Endothelial cell of umbilical vein (primary cell): ENCODE data around the gene CCNY. TPM values are rescaled to one million over a fixed set of nuclear protein-coding genes. Genes with fewer than 3 reads are reported as not detected.

Experiments
- BruUV-seq: library from RNA; stranded (reverse); fragments of 400-500 nt; replicated peaks from 2 replicates; lab custom pipeline; 2021; lab: Mats Ljungman, UMichigan
- CTCF ChIA-PET: fragments of 300-600, 350-600 bp; sonication (Branson Sonifier 250); formaldehyde crosslinking; loops from one replicate; lab custom pipeline; 2021; ENCODE audit warnings: antibody characterized with exemption, inconsistent platforms; lab: Charles Lee
- POLR2A ChIA-PET: fragments of 300-600, 350-600 bp; sonication (Branson Sonifier 250); formaldehyde crosslinking; loops from one replicate; lab custom pipeline; 2021; ENCODE audit warnings: antibody characterized with exemption, inconsistent platforms; lab: Charles Lee
- DNase-seq: peaks from one replicate; pipeline ENCODE4 v3.0.0-alpha.2; 2011; ENCODE audit warnings: low read depth, low spot score
- FAIRE-seq: peaks from 2 replicates; lab custom pipeline; 2011; peaks lifted over from hg19 to GRCh38; lab: Jason Lieb, UNC
- H2AFZ ChIP-seq: 2 replicates; pipeline ENCODE4 v1.6.0; 2012; ENCODE audit warnings: low read depth, low read length, control low read depth, inconsistent platforms
- H3K27ac ChIP-seq: 2 replicates; pipeline ENCODE4 v1.5.1; 2011; ENCODE audit warnings: low read depth, mild to moderate bottlenecking, control low read depth, low read length, moderate library complexity; ENCODE audit not compliant: insufficient read depth
- H3K27me3 ChIP-seq, 2 experiments: 2 replicates each; pipeline versions ENCODE4 v1.6.0 to v1.6.1; 2011; ENCODE audit warnings: low read length in 2 of 2, mixed read lengths in 1 of 2; ENCODE audit not compliant: control insufficient read depth in 2 of 2, insufficient read depth in 2 of 2
- H3K36me3 ChIP-seq, 2 experiments: 2 replicates in 1 of 2; 3 replicates in 1 of 2; pipeline ENCODE4 v1.5.1; 2011; ENCODE audit warnings: low read length in 2 of 2, mild to moderate bottlenecking in 1 of 2, moderate library complexity in 1 of 2; ENCODE audit not compliant: control insufficient read depth in 2 of 2, insufficient read depth in 2 of 2; ENCODE audit errors: extremely low read depth in 1 of 2
- H3K4me1 ChIP-seq: 3 replicates; pipeline ENCODE4 v1.5.1; 2011; ENCODE audit warnings: mild to moderate bottlenecking, low read length; ENCODE audit not compliant: control insufficient read depth, insufficient read depth; ENCODE audit errors: extremely low read depth
- H3K4me2 ChIP-seq: 2 replicates; pipeline ENCODE4 v1.6.1; 2011; ENCODE audit warnings: low read length, control low read depth, mixed read lengths; ENCODE audit not compliant: insufficient read depth
- H3K4me3 ChIP-seq, 3 experiments: fragments of 200-600 bp in 1 of 3; sonication (generic), shearing (Covaris generic) in 1 of 3; replicated peaks in 1 of 3; 2 replicates each; pipeline ENCODE4 v1.5.1; 2011 to 2016; ENCODE audit warnings: control low read depth in 3 of 3, low read length in 3 of 3, mild to moderate bottlenecking in 2 of 3, inconsistent platforms in 1 of 3, low read depth in 1 of 3, moderate library complexity in 1 of 3; ENCODE audit not compliant: insufficient read depth in 1 of 3
- H3K79me2 ChIP-seq: 2 replicates; pipeline ENCODE4 v1.6.0; 2012; ENCODE audit warnings: low read length, inconsistent platforms; ENCODE audit not compliant: control insufficient read depth, insufficient read depth
- H3K9ac ChIP-seq: replicated peaks from 2 replicates; pipeline ENCODE3; 2011; ENCODE audit warnings: low read length, control low read depth; ENCODE audit not compliant: insufficient read depth; ENCODE audit errors: extremely low read depth
- H3K9me1 ChIP-seq: replicated peaks from 3 replicates; pipeline ENCODE4 v1.6.0; 2011; ENCODE audit warnings: mild to moderate bottlenecking, low read length; ENCODE audit not compliant: control insufficient read depth, insufficient read depth; ENCODE audit errors: extremely low read depth
- H3K9me3 ChIP-seq: replicated peaks from 2 replicates; pipeline ENCODE4 v1.5.1; 2012; ENCODE audit warnings: low read length, inconsistent platforms; ENCODE audit not compliant: control insufficient read depth, insufficient read depth
- H4K20me1 ChIP-seq: replicated peaks from 2 replicates; pipeline ENCODE3; 2011; ENCODE audit warnings: mild to moderate bottlenecking, low read length; ENCODE audit not compliant: control insufficient read depth, insufficient read depth; ENCODE audit errors: extremely low read depth
- CTCF ChIP-seq, 2 donors: IDR thresholded peaks; 1 replicate in 1 of 2; 2 replicates in 1 of 2; pipeline ENCODE4 v1.5.1; 2011; ENCODE audit warnings: low read length in 2 of 2, mild to moderate bottlenecking in 2 of 2, moderate library complexity in 2 of 2, control low read depth in 1 of 2, inconsistent platforms in 1 of 2, low read depth in 1 of 2; ENCODE audit not compliant: insufficient read depth in 1 of 2; ENCODE audit errors: extremely low read depth in 1 of 2
- JUN ChIP-seq: IDR thresholded peaks from 2 replicates; pipeline ENCODE4 v1.6.1; 2011; ENCODE audit warnings: borderline replicate concordance, low read depth; ENCODE audit not compliant: insufficient read length, insufficient read depth
- MYC ChIP-seq: IDR thresholded peaks from one replicate; pipeline ENCODE4 v1.6.1; 2011; ENCODE audit warnings: mild to moderate bottlenecking, low read depth, low read length
- POLR2AphosphoS5 ChIP-seq: IDR thresholded peaks from 2 replicates; pipeline ENCODE4 v1.6.1; 2012; ENCODE audit warnings: low read depth, mild to moderate bottlenecking, control low read depth, low read length, moderate library complexity; ENCODE audit not compliant: insufficient read depth
- dilution Hi-C: fragments of 300-500 bp; cut with MboI; formaldehyde crosslinking; loops from one replicate; pipeline ENCODE4 v1.15.0; 2019; ENCODE audit warnings: low sequenced_read_pairs; ENCODE audit not compliant: extremely low pct_ligation_motif_present
- intact Hi-C: fragments of 100-400 bp; cut with micrococcal nuclease; formaldehyde crosslinking; loops from one replicate; pipeline ENCODE4 v1.10.0; 2022
- polyA plus RNA-seq, 4 experiments: library from polyadenylated mRNA; depleted of rRNA in 3 of 4; stranded (reverse) in 3 of 4; unstranded in 1 of 4; fragments of >200 nt; gene quantifications; 2 replicates each; pipeline versions ENCODE4 v1.2.1 to v1.2.3, GENCODE V29; 2011 to 2012; ENCODE audit warnings: missing spikeins in 1 of 4
- total RNA-seq: library from RNA; stranded (reverse); gene quantifications from 2 replicates; pipeline ENCODE4 v1.2.3, GENCODE V29; 2021

The CCNY gene
- total and polyA plus RNA-seq, 2 donors (not counting 3 experiments of a cell fraction or from before 2014, with no cell fraction given): 61.5 to 107 TPM

- H3K9ac ChIP-seq: no peak overlapping the region
- H3K9me3 ChIP-seq: no peaks in the 10 kb centered on the region
- no peak overlapping the region for H2AFZ ChIP-seq
- H3K4me3 ChIP-seq: no peak overlapping the region
- H3K4me2 ChIP-seq: no peak overlapping the region
- peaks cover 96% of the 10 kb centered on the region for H3K79me2 ChIP-seq
- H3K9me1 ChIP-seq: no peaks in the 10 kb centered on the region
- DNase-seq: no peak
- BruUV-seq: no TSS peak
- H3K4me1 ChIP-seq: peaks cover 39% of the 10 kb centered on the region
- TF ChIP-seq JUN (no peak), MYC (no peak), POLR2AphosphoS5 (no peak), CTCF (IDR thresholded peaks at IDR 0.05; ENCODE audit: extremely low read depth in 1 of 2, insufficient read depth in 1 of 2, low read depth in 1 of 2, low read length in 2 of 2) (no peak)
- POLR2A ChIA-PET: no interaction called here
- H3K27ac ChIP-seq: no peak overlapping the region
- H3K36me3 ChIP-seq: no peaks in the 10 kb centered on the region
- intact Hi-C loops (loop anchor here (5.0 kb wide), 1 partner anchor 33 kb away; no protein-coding TSS in a partner anchor), dilution Hi-C loops (no loop called here)
- H4K20me1 ChIP-seq: peaks cover 4% of the 10 kb centered on the region
- FAIRE-seq: no peak
- CTCF ChIA-PET: interaction anchor here (0.8 to 1.8 kb wide), 3 partner anchors 8 to 50 kb away, joined by 3 to 5 read pairs (median 3); no protein-coding TSS in a partner anchor
- no peaks in the 10 kb centered on the region for H3K27me3 ChIP-seq
Measured at GRCh38 chr10:35413985-35414861, 77.9 kb downstream of the CCNY start.
